ENCODE measurements around the gene CHP1. TPM values are rescaled to one million over a fixed set of nuclear protein-coding genes. Genes with fewer than 3 reads are reported as not detected.
A peak's percentile ranks its signal among the peaks of the same experiment; 100 is the strongest.
"Not testable (repeated sequence)": the region's sequence is repeated elsewhere in the genome, so short reads cannot be mapped to it uniquely, and the experiment has no call there.

CHP1 gene
- total RNA-seq, 2 experiments from 2014 or later = 40.6 to 41.3 TPM

DNA sequence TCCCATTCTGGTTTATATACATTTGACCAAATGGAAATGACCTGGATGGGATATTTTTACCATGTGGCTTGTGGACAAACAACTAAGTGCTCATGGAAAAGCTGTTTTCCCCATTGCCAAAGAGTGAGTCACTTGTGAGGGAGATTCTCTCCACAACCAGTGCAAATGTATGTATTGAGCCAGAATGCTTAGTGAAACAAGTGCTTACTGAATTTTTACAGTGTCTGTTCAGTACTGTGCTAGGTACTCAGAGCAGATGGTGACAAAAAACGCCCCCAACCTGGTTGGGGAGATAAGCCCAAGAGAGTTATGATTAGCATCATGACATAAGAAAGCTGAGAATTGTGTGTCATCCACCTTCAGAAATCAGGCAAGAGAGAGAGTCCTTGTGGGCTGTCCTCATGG, 2.3 kb downstream of the CHP1 start:
- no peaks in the 10 kb centered on the region for H3K9me3 Mint-ChIP-seq
- no peak overlapping the region for H3K4me3 Mint-ChIP-seq

DNA sequence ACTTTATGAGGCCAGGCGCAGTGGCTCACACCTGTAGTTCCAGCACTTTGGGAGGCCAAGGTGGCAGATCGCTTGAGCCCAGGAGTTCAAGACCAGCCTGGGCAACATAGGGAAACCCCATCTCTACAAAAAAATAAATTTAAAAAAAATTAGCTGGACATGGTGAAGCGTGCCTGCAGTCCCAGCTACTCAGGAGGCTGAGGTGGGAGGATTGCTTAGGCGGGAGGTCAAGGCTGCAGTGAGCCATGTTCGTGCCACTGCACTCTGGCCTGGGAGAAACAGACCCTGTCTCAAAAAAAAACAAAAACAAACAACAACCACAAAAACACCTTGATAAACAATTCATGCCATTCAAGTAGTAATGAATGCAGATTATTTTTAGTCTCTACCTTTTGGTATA, 4.2 kb downstream of the CHP1 start:
- H3K9me3 Mint-ChIP-seq; H3K27ac Mint-ChIP-seq; H3K36me3 Mint-ChIP-seq; H3K27me3 Mint-ChIP-seq; H3K4me3 Mint-ChIP-seq; DNase-seq; POLR2A ChIA-PET; ATAC-seq (ENCODE audit: low read depth): not testable (repeated sequence)
- peaks cover 26% of the 10 kb centered on the region for H3K4me1 Mint-ChIP-seq

More for the DNA sequence above, 2.3 kb downstream of the CHP1 start:
- no peak for ATAC-seq (ENCODE audit: low read depth)
- Mint-ChIP-seq H3K27me3 (no peaks in the 10 kb centered on the region), H3K27ac (no peak overlapping the region), H3K36me3 (no peaks in the 10 kb centered on the region), H3K4me1 (peaks cover 26% of the 10 kb centered on the region)
- no peak for DNase-seq
- POLR2A ChIA-PET = interaction anchor here (0.5 kb wide), 1 partner anchor 37 kb away, joined by 3 read pairs; no protein-coding TSS in a partner anchor

DNA sequence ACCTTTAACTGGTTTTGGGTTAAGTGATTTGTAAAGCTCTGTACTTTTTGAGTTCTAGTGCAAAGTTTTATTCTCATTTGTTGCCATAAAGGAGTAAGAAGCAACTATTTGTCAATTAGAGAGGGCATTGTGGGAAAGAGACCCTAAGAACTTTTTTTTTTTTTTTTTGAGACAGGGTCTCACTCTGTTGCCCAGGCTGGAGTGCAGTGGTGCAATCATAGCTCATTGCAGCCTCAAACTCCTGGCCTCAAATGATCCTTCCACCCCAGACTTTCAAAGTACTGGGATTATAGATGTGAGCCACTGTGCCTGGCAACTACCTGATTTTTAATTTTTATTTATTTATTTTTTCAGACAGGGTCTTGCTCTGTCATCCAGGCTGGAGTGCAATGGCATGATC, 4.9 kb downstream of the CHP1 start:
- POLR2A ChIA-PET = no interaction called here
- H3K9me3 Mint-ChIP-seq = no peaks in the 10 kb centered on the region
- ATAC-seq (ENCODE audit: low read depth) = no peak
- H3K27ac Mint-ChIP-seq = no peak overlapping the region
- H3K4me1 Mint-ChIP-seq = peaks cover 23% of the 10 kb centered on the region
- no peaks in the 10 kb centered on the region for H3K27me3 Mint-ChIP-seq
- H3K36me3 Mint-ChIP-seq = peaks cover 1% of the 10 kb centered on the region
- no peak for DNase-seq
- H3K4me3 Mint-ChIP-seq = no peak overlapping the region

DNA sequence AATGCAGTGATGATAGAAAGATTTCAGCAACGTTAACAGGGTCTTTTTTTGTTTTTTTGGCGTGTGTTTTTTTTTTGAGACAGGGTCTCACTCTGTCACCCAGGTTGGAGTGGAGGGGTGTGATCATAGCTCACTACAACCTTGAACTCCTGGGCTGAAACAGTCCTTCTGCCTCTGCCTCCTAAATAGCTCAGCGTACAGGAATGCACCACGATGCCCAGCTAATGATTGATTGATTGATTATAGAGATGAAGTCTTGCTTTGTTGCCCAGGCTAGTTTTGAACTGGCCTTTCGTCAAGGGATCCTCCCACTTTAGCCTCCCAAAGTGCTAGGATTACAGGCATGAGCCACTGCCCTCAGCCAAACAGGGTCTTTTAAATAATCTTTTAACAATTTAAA, 7.0 kb downstream of the CHP1 start:
- peaks cover 9% of the 10 kb centered on the region for H3K4me1 Mint-ChIP-seq
- H3K27me3 Mint-ChIP-seq = no peaks in the 10 kb centered on the region
- peaks cover 1% of the 10 kb centered on the region for H3K36me3 Mint-ChIP-seq
- no peak overlapping the region for H3K4me3 Mint-ChIP-seq
- H3K27ac Mint-ChIP-seq = no peak overlapping the region
- DNase-seq = no peak
- POLR2A ChIA-PET = interaction anchor here (0.5 kb wide), 1 partner anchor 577 kb away, joined by 3 read pairs; no protein-coding TSS in a partner anchor
- no peaks in the 10 kb centered on the region for H3K9me3 Mint-ChIP-seq
- no peak for ATAC-seq (ENCODE audit: low read depth)

DNA sequence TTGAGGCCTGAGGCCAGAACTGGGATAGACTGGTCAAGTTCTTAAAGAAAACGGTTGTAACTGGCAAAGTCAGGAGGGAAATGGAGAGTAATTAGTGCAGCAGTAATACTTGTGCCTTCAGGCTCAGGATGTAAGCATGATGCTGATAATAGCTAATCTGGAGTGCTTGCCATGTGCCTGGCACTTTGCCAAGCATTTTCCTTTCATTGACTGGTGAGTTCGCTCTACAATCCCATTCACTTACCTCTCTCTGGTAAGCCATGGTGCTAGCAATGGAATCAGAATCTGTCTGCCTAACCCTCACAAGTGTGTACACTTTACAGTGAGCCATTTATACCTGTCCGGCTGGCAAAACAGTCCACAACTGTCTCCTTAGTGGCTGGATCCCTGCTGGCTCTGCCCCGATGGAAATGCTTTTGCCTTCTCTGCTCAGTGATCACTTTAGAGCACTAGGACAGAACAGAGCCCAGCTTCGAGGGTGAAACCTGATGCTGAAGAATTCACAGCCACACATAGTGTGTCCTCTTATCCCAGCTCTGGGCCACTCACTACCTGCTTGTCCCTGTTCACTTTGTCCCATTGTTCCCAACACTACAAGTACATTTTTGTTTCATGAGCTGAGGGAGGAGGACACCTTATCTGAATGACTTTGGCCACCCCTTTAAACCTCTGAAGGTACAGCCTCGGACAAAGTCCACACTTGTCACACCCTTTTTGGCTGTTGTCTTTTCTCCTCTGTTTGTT, 10.3 kb downstream of the CHP1 start:
- peaks cover 3% of the 10 kb centered on the region for H3K36me3 Mint-ChIP-seq
- ATAC-seq (ENCODE audit: low read depth) = no peak

DNA sequence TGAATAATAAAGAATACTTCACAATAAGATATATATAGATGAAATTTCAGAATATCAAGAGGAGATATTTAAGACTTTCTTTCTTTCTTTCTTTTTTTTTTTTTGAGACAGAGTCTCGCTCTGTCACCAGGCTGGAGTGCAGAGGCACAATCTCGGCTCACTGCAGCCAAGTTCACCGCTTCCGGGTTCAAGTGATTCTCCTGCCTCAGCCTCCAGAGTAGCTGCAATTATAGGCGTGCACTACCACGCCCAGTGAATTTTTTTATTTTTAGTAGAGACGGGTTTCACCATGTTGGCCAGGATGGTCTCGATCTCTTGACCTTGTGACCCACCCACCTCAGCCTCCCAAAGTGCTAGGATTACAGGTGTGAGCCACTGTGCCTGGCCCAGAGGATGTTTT, 19.7 kb downstream of the CHP1 start:
- not testable (repeated sequence) for H3K9me3 Mint-ChIP-seq; DNase-seq; H3K27ac Mint-ChIP-seq; H3K27me3 Mint-ChIP-seq; ATAC-seq (ENCODE audit: low read depth); H3K4me3 Mint-ChIP-seq; H3K36me3 Mint-ChIP-seq; H3K4me1 Mint-ChIP-seq
- POLR2A ChIA-PET = interaction anchor here (0.7 kb wide), 1 partner anchor 19 kb away, joined by 3 read pairs; the partner anchor contains the start of gene CHP1

More for the DNA sequence above, 10.3 kb downstream of the CHP1 start:
- POLR2A ChIA-PET = no interaction called here
- Mint-ChIP-seq H3K27me3 (no peaks in the 10 kb centered on the region), H3K27ac (no peak overlapping the region), H3K4me1 (peaks cover 4% of the 10 kb centered on the region), H3K9me3 (no peaks in the 10 kb centered on the region), H3K4me3 (no peak overlapping the region)
- DNase-seq = no peak

DNA sequence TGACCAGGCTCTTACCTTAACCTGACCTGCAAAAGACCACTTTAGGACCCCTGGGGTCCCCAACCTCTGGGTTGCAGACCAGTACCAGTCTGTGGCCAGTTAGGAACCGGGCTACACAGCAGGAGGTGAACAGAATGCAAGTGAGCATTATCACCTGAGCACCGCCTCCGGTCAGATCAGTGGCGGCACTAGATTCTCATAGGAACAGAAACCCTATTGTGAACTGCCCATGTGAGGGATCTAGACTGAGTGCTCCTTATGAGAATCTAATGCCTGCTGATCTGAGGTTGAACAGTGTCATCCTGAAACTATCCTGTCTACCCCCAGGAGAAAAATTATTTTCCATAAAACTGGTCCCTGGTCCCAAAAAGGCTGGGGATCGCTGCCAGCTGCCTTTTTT, 20.3 kb downstream of the CHP1 start:
- ATAC-seq (ENCODE audit: low read depth) = no peak
- POLR2A ChIA-PET = no interaction called here
- no peak overlapping the region for H3K4me3 Mint-ChIP-seq
- H3K4me1 Mint-ChIP-seq = peaks cover 2% of the 10 kb centered on the region
- DNase-seq = no peak
- H3K36me3 Mint-ChIP-seq = peaks cover 6% of the 10 kb centered on the region
- H3K9me3 Mint-ChIP-seq = no peaks in the 10 kb centered on the region
- H3K27me3 Mint-ChIP-seq = no peaks in the 10 kb centered on the region
- no peak overlapping the region for H3K27ac Mint-ChIP-seq

DNA sequence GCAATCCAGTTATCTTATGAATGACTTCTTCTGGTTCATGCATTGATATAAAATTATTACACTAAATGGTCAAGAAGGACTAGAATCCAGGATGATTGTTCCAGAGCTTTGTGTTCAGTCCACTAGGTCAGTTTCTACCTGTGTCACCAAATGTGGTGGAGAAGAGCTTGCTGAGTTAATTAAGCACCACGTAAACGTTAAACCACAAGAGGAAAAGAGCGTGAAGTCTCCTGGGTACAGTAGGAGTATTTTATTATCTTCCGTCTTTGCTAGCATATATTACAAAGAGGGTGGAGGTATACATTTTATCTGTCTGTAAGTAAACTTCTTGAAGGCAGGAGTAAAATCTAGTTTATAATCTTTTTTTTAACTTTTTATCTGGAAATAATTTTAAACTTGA, 23.5 kb downstream of the CHP1 start:
- no peak for ATAC-seq (ENCODE audit: low read depth)
- peaks cover 2% of the 10 kb centered on the region for H3K4me1 Mint-ChIP-seq
- no peak for DNase-seq
- H3K4me3 Mint-ChIP-seq = no peak overlapping the region
- H3K9me3 Mint-ChIP-seq = no peaks in the 10 kb centered on the region
- H3K36me3 Mint-ChIP-seq = peaks cover 5% of the 10 kb centered on the region
- POLR2A ChIA-PET = interaction anchor here (0.7 kb wide), 1 partner anchor 29 kb away, joined by 4 read pairs; no protein-coding TSS in a partner anchor
- H3K27me3 Mint-ChIP-seq = no peaks in the 10 kb centered on the region
- no peak overlapping the region for H3K27ac Mint-ChIP-seq

DNA sequence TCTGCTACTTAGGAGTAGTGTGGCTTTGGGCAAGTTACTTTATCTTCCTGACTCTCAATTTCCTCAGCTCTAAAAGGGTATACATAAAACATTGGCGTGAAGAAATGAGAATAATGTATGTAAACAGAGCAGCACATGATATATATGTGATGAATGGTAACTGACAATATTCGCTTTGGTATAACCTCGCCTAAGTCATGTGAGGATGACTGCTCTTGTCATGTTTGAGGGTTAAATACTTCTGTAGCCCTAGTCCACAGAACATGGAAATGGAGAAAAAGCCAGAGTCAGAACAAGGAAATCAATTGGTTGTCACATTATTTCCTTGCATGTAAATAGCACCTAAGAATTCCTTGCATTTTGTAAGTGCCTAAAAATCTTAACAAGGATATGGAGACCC, 25.0 kb downstream of the CHP1 start:
- H3K9me3 Mint-ChIP-seq = no peaks in the 10 kb centered on the region
- ATAC-seq (ENCODE audit: low read depth) = no peak
- H3K4me1 Mint-ChIP-seq = peaks cover 2% of the 10 kb centered on the region
- H3K4me3 Mint-ChIP-seq = no peak overlapping the region
- H3K36me3 Mint-ChIP-seq = peaks cover 6% of the 10 kb centered on the region
- POLR2A ChIA-PET = no interaction called here
- DNase-seq = no peak
- no peak overlapping the region for H3K27ac Mint-ChIP-seq
- H3K27me3 Mint-ChIP-seq = no peaks in the 10 kb centered on the region

DNA sequence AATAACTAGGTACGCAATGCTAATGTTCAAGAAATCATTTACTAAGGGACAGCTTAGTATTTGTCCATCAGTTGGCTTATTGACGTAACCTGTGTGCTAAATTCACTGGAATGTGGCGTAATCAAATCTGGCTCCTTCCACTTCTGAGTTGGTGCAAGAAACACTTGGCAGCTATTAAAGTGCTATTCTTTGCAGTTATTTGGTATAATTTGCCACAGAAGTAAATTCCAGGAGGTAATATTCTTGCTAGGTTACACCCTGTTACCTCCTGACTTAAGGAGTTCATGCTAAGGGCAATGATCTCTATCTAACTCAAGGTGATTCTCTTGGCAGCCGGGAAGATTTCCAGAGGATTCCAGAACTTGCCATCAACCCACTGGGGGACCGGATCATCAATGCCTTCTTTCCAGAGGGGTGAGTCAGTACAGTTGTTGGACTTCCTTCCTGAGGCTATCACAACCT, 25.5 kb downstream of the CHP1 start:
- no peaks in the 10 kb centered on the region for H3K27me3 Mint-ChIP-seq
- POLR2A ChIA-PET = no interaction called here

DNA sequence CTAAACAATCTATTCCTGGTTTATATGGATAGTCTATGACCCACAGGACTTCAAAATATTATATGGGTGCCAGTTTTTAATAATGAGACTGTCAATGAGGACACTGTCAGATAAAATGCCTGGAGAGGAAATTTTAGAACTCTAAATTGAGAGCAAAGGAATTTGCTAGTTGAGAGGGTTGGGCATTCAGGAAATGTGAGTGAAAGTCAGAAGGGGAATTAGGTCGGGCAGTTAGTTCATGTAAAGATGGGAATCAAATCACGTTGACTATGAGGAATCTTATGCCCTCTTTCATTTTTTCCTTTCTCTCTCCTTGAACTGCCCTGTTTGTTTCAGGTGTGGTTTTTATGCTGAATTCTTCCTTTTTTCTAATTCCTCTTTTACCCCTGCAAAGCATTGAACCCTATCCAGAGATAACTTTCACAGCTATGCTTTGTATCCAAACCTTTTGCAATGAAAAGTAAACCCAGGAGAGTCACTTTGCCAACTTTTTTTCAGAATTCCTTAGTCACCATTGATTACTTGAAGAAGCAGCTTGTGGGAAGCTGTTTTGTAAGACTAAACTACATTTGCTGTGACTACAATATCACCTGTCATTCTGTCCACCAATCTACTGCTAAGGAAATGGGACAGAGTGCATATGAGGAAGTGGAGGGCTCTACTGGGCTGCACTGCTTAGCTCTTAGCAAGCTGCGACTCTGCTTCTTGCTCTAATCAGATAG, 27.8 kb downstream of the CHP1 start:
- POLR2A ChIA-PET = interaction anchor here (0.5 kb wide), 1 partner anchor 220 kb away, joined by 3 read pairs; no protein-coding TSS in a partner anchor
- ATAC-seq (ENCODE audit: low read depth) = peak; percentile 45

More for the DNA sequence above, 25.5 kb downstream of the CHP1 start:
- H3K4me3 Mint-ChIP-seq = no peak overlapping the region
- DNase-seq (no peak), ATAC-seq (ENCODE audit: low read depth) (no peak)
- peaks cover 6% of the 10 kb centered on the region for H3K36me3 Mint-ChIP-seq
- H3K27ac Mint-ChIP-seq = no peak overlapping the region
- H3K9me3 Mint-ChIP-seq = no peaks in the 10 kb centered on the region
- peaks cover 2% of the 10 kb centered on the region for H3K4me1 Mint-ChIP-seq

DNA sequence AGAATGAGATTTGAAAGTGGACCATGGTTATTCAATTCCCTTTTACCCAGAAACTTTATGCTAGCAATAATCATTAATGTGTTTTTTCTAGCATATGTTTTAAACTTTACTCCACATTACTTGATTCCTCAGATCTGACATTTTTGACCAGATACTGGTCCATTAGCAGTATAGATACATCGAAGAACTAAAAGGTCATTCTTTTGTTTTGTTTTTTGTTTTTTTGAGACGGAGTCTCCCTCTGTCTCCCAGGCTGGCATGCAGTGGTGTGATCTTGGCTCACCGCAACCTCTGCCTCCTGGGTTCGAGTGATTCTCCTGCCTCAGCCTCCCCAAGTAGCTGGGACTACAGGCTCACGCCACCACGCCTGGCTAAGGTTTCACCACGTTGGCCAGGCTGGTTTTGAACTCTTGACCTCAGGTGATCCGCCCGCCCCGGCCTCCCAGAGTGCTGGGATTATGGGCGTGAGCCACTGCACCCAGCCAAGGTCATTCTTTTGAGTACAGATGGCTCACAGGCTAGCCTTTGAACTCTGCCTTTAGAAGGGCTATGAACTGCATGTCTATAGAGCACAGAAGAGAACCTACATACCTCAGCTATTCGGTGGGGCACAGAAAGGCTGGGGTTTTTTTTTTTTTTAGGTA, 28.6 kb downstream of the CHP1 start:
- Mint-ChIP-seq H3K4me1 (no peaks in the 10 kb centered on the region), H3K27ac (no peak overlapping the region), H3K27me3 (no peaks in the 10 kb centered on the region), H3K9me3 (no peaks in the 10 kb centered on the region), H3K4me3 (no peak overlapping the region), H3K36me3 (peaks cover 13% of the 10 kb centered on the region)
- DNase-seq (no peak), ATAC-seq (ENCODE audit: low read depth) (no peak)
- POLR2A ChIA-PET = interaction anchor here (0.5 to 0.7 kb wide), 2 partner anchors 219 to 690 kb away, joined by 3 read pairs; no protein-coding TSS in a partner anchor

More for the DNA sequence above, 27.8 kb downstream of the CHP1 start:
- H3K4me3 Mint-ChIP-seq = no peak overlapping the region
- H3K36me3 Mint-ChIP-seq = peaks cover 13% of the 10 kb centered on the region
- H3K4me1 Mint-ChIP-seq = peaks cover 2% of the 10 kb centered on the region
- no peaks in the 10 kb centered on the region for H3K27me3 Mint-ChIP-seq
- no peak overlapping the region for H3K27ac Mint-ChIP-seq
- no peaks in the 10 kb centered on the region for H3K9me3 Mint-ChIP-seq
- no peak for DNase-seq

DNA sequence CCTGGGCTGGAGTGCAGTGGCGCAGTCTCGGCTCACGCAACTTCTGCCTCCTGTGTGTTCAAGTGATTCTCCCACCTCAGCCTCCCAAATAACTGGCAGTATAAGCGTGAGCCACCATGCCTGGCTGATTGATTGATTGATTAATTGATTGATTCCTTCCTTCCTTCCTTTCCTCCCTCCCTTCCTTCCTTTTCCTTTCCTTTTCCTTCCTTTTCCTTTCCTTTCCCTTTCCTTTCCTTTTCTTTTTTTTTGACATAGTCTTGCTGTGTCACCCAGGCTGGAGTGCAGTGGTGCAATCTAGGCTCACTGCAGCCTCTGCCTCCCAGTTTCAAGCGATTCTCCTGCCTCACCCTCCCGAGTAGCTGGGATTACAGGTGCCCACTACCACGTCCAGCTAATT, 29.9 kb downstream of the CHP1 start:
- H3K36me3 Mint-ChIP-seq = peaks cover 14% of the 10 kb centered on the region
- POLR2A ChIA-PET; ATAC-seq (ENCODE audit: low read depth); H3K4me3 Mint-ChIP-seq; H3K27ac Mint-ChIP-seq; H3K27me3 Mint-ChIP-seq; H3K4me1 Mint-ChIP-seq; H3K9me3 Mint-ChIP-seq; DNase-seq: not testable (repeated sequence)

All from activated naive CD8-positive, alpha-beta T cell treated with anti-CD3 and anti-CD28 coated beads, Interleukin-2, amount 10 ng/mL, durations not matched to agents 7 days and 5 days (primary cell).